ENCODE results near the gene FSTL4. TPM values are rescaled to one million over a fixed set of nuclear protein-coding genes. Genes with fewer than 3 reads are reported as not detected.

FSTL4 gene
- total and polyA plus RNA-seq, 2 of the 13 experiments (the other 11 are each of a cell fraction or from before 2014, with no cell fraction given), result 2.1 to 3.0 TPM

DNA sequence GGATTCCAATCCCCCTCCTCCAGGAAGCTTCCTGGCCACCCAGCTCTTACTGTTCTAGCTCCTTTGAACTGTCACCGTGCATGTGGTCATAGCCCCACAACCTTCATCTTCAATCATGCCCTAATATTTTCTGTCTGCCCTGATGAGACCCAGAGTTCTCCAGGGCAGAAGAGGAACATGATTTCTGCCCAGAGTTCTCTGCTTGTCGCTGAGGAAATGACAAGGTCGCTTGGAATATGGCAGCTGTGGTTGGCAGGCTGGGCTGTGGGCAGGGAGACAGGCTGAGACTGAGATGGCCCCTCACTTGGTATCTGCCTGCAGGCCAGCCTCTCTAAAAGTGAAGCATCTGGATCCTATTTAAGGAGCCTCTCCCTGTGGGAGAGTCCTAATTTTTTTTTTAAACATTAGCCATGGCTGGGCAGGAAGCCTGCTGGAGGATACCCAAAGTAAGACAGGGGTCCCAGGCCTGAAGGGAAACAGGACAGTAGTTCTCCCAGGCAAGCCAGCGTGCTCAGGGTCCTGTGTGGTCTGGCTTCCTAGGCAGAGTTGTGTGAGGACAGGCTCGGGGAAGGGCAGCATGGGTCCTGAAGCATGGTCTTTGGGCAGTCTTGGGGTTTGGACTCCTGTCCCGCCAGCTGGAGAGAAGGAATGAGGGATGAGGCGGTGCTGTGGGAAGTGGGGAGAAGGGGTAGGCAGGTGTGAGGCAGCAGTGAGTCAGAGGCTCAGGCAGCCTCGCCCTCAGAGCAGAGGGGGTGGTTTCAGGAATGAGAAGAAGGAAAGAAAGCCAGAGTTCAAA is 242.1 kb downstream of the FSTL4 start:
- Histone ChIP-seq H2AFZ (ENCODE audit: low read length) (no peak overlapping the region), H3K4me1 (ENCODE audit: insufficient read depth, low read length) (peaks cover 9% of the 10 kb centered on the region; the same call in 1 of the 2 replicates), H3K9ac (ENCODE audit: insufficient read depth, low read depth, low read length) (no peak overlapping the region), H3K4me2 (ENCODE audit: low read depth, low read length) (no peak overlapping the region), H4K20me1 (ENCODE audit: insufficient read depth, low read length) (no peaks in the 10 kb centered on the region), H3K79me2 (ENCODE audit: insufficient read depth, low read length) (no peaks in the 10 kb centered on the region), H3K27me3 (ENCODE audit: control insufficient read depth in 1 of 2, insufficient read depth in 2 of 2, low read length in 2 of 2) (peaks cover 0 to 12% of the 10 kb centered on the region in 2 experiments; a peak in 2 of 5 replicates), H3K9me3 (ENCODE audit: low read length) (no peaks in the 10 kb centered on the region), H3K4me3 (replicated peaks in 1 of 3; ENCODE audit: insufficient read depth in 1 of 3, low read depth in 2 of 3, low read length in 3 of 3) (no peak overlapping the region), H3K27ac (ENCODE audit: extremely low read length, insufficient read depth, low read length) (no peak overlapping the region), H3K36me3 (replicated peaks in 1 of 2; ENCODE audit: control insufficient read depth in 1 of 2, insufficient read depth in 2 of 2, low read length in 2 of 2) (no peaks in the 10 kb centered on the region)
- in situ Hi-C loops (cut with HindIII; ENCODE audit: extremely low pct_ligation_motif_present, low pct_unique_long_range_greater_than_20kb), result no loop called here
- FAIRE-seq (no peak), ATAC-seq (no peak), DNase-seq (ENCODE audit: low spot score) (no peak)
- ChIA-PET POLR2A (no interaction called here), CTCF (ENCODE audit: low intra/inter-chr PET ratio, low total read pairs) (no interaction called here)
- WGBS (ENCODE audit: low lambda C conversion rate), result 13% methylated on average over 8 of the region's 8 CpGs
- intact Hi-C loops (cut with micrococcal nuclease; ENCODE audit: unreplicated experiment), result no loop called here
- TF ChIP-seq YEATS4 (CRISPR knock-in tag; IDR thresholded peaks at IDR 0.05; ENCODE audit: borderline replicate concordance) (no peak), ZNF772 (CRISPR knock-in tag; IDR thresholded peaks at IDR 0.05) (no peak), DNMT1 (CRISPR knock-in tag; IDR thresholded peaks at IDR 0.05) (no peak), ZBTB42 (CRISPR knock-in tag; IDR thresholded peaks at IDR 0.05) (no peak), ATM (IDR thresholded peaks at IDR 0.05; ENCODE audit: borderline replicate concordance) (no peak), HNRNPL (IDR thresholded peaks at IDR 0.05; ENCODE audit: low read depth, low read length) (no peak), TOE1 (CRISPR knock-in tag; IDR thresholded peaks at IDR 0.05) (no peak), ZFP41 (CRISPR knock-in tag; IDR thresholded peaks at IDR 0.05; ENCODE audit: borderline replicate concordance) (no peak), ZNF20 (CRISPR knock-in tag; IDR thresholded peaks at IDR 0.05) (no peak), PAX8 (CRISPR knock-in tag; IDR thresholded peaks at IDR 0.05; ENCODE audit: borderline replicate concordance) (no peak), ZNF256 (CRISPR knock-in tag; conservative IDR thresholded peaks at IDR 0.05) (no peak)
- TF ChIP-seq, protein P1, sequence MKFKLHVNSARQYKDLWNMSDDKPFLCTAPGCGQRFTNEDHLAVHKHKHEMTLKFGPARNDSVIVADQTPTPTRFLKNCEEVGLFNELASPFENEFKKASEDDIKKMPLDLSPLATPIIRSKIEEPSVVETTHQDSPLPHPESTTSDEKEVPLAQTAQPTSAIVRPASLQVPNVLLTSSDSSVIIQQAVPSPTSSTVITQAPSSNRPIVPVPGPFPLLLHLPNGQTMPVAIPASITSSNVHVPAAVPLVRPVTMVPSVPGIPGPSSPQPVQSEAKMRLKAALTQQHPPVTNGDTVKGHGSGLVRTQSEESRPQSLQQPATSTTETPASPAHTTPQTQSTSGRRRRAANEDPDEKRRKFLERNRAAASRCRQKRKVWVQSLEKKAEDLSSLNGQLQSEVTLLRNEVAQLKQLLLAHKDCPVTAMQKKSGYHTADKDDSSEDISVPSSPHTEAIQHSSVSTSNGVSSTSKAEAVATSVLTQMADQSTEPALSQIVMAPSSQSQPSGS (CRISPR knock-in tag; IDR thresholded peaks at IDR 0.05), result no peak
- BruUV-seq (replicated peaks), result no TSS peak

All from HepG2 (cell line).